ENCODE measurements around the gene EHBP1L1. TPM values are rescaled to one million over a fixed set of nuclear protein-coding genes. Genes with fewer than 3 reads are reported as not detected.

Gene EHBP1L1
- total and polyA plus RNA-seq, 2 of the 13 experiments (the other 11 are each of a cell fraction or from before 2014, with no cell fraction given) = 8.3 to 10.6 TPM

GRCh38 chr11:65546217-65546958 is 29.5 kb upstream of the EHBP1L1 start (continued):
- TF ChIP-seq PBX3 (CRISPR knock-in tag; IDR thresholded peaks at IDR 0.05; ENCODE audit: borderline replicate concordance) (no peak), HNRNPLL (IDR thresholded peaks at IDR 0.05; ENCODE audit: low read depth, low read length, poor library complexity, severe bottlenecking) (peak; percentile 59), ARHGAP35 (CRISPR knock-in tag; IDR thresholded peaks at IDR 0.05; ENCODE audit: borderline replicate concordance) (no peak), MIER2 (CRISPR knock-in tag; IDR thresholded peaks at IDR 0.05) (no peak), MED8 (CRISPR knock-in tag; IDR thresholded peaks at IDR 0.05; ENCODE audit: insufficient replicate concordance) (no peak), ZNF766 (CRISPR knock-in tag; IDR thresholded peaks at IDR 0.05; ENCODE audit: borderline replicate concordance) (no peak), ZNF704 (CRISPR knock-in tag; IDR thresholded peaks at IDR 0.05; ENCODE audit: borderline replicate concordance) (no peak), ZFP36L1 (CRISPR knock-in tag; IDR thresholded peaks at IDR 0.05) (no peak), TAF15 (IDR thresholded peaks at IDR 0.05; ENCODE audit: low read depth, low read length, poor library complexity, severe bottlenecking) (no peak), SATB2 (CRISPR knock-in tag; IDR thresholded peaks at IDR 0.05) (no peak), ZNF224 (CRISPR knock-in tag; IDR thresholded peaks at IDR 0.05) (no peak), ZBTB46 (CRISPR knock-in tag; IDR thresholded peaks at IDR 0.05; ENCODE audit: borderline replicate concordance) (no peak), ZHX2 (IDR thresholded peaks at IDR 0.05; ENCODE audit: low read depth) (no peak; the same call in 1 of the 2 replicates), ZHX2 (CRISPR knock-in tag; IDR thresholded peaks at IDR 0.05; ENCODE audit: borderline replicate concordance) (no peak), POLR2A (IDR thresholded peaks at IDR 0.05; ENCODE audit: insufficient read depth in 1 of 2, low read depth in 2 of 2, low read length in 2 of 2) (peak in 1 of 2 experiments; percentile 76; a peak in 2 of 4 replicates), REL (CRISPR knock-in tag; conservative IDR thresholded peaks at IDR 0.05) (no peak), ZFP36 (IDR thresholded peaks at IDR 0.05; ENCODE audit: borderline replicate concordance, low read depth, low read length, partially characterized antibody) (no peak), ZIK1 (CRISPR knock-in tag; IDR thresholded peaks at IDR 0.05; ENCODE audit: borderline replicate concordance, low read depth) (no peak), POLR2G (IDR thresholded peaks at IDR 0.05; ENCODE audit: low read depth, low read length) (peak; percentile 63; the same call in 1 of the 2 replicates)

All from HepG2 (cell line).